Esophagus squamous epithelium (tissue), 4 donors: ENCODE data around the gene ATP6V1G3.

ENCODE experiments used
- CTCF ChIP-seq, 6 experiments: fragments of 450-650 bp in 4 of 6; fragments of 200-600 bp in 2 of 6; sonication (generic) in 2 of 6; IDR thresholded peaks; one replicate each; pipeline ENCODE4 v1.5.1; 2016 to 2019; ENCODE audit warnings: antibody characterized with exemption in 6 of 6, mild to moderate bottlenecking in 4 of 6, moderate library complexity in 4 of 6
- POLR2A ChIP-seq, 4 donors: fragments of 450-650 bp; IDR thresholded peaks; one replicate each; pipeline ENCODE4 v1.6.1; 2017; ENCODE audit warnings: antibody characterized with exemption in 4 of 4, mild to moderate bottlenecking in 4 of 4, moderate library complexity in 3 of 4

GRCh38 chr1:198499588-198499987 is 40.9 kb downstream of the ATP6V1G3 start:
- no peak for TF ChIP-seq CTCF (IDR thresholded peaks at IDR 0.05)
- no peak for TF ChIP-seq POLR2A (IDR thresholded peaks at IDR 0.05)
